MM.1S (cell line): ENCODE results near the gene ZNF79.

Experiments used
- CTCF ChIP-seq: fragments of 300-600 bp; sonication (generic); IDR thresholded peaks from 2 replicates; pipeline ENCODE4 v1.5.1; 2016; ENCODE audit warnings: antibody characterized with exemption, low read length, mixed read lengths
- EZH2 ChIP-seq: fragments of 300-600 bp; sonication (generic); optimal IDR thresholded peaks from 2 replicates; pipeline ENCODE3; 2017; ENCODE audit warnings: low read depth, mild to moderate bottlenecking, antibody characterized with exemption, low read length, mixed read lengths

- no peak for TF ChIP-seq EZH2
- TF ChIP-seq CTCF, result no peak
Observed at GRCh38 chr9:127389381-127390247, 34.6 kb upstream of the ZNF79 start.
